Spleen (tissue), 11 donors: ENCODE data around the gene TIMM29. TPM values are rescaled to one million over a fixed set of nuclear protein-coding genes. Genes with fewer than 3 reads are reported as not detected.

Experiments
- DNase-seq: peaks from one replicate; pipeline ENCODE4 v3.0.0-alpha.2; 2020
- H3K27ac ChIP-seq, 8 donors: fragments of 200-600 bp; sonication (generic) in 7 of 8; 1 replicate in 4 of 8; 2 replicates in 4 of 8; pipeline versions ENCODE4 v1.5.0 to v1.8.0; 2016 to 2021; ENCODE audit warnings: inconsistent platforms in 4 of 8, mild to moderate bottlenecking in 4 of 8, moderate library complexity in 1 of 8
- H3K27me3 ChIP-seq, 7 donors: fragments of 200-600 bp; sonication (generic) in 6 of 7; replicated peaks in 1 of 7; 1 replicate in 4 of 7; 2 replicates in 3 of 7; pipeline versions ENCODE4 v1.5.0 to v1.8.0; 2016 to 2021; ENCODE audit warnings: inconsistent platforms in 3 of 7, mild to moderate bottlenecking in 1 of 7
- H3K36me3 ChIP-seq, 6 donors: fragments of 200-600 bp; sonication (generic) in 5 of 6; 1 replicate in 4 of 6; 2 replicates in 2 of 6; pipeline versions ENCODE4 v1.5.0 to v1.8.0; 2016 to 2021; ENCODE audit warnings: inconsistent platforms in 2 of 6
- H3K4me1 ChIP-seq, 6 donors: fragments of 200-600 bp; sonication (generic) in 5 of 6; 1 replicate in 3 of 6; 2 replicates in 3 of 6; pipeline versions ENCODE4 v1.5.0 to v1.8.0; 2016 to 2021; ENCODE audit warnings: inconsistent platforms in 3 of 6
- H3K4me3 ChIP-seq, 8 donors: fragments of 200-600 bp; sonication (generic) in 7 of 8; 1 replicate in 4 of 8; 2 replicates in 4 of 8; pipeline versions ENCODE4 v1.5.0 to v1.8.0; 2016 to 2021; ENCODE audit warnings: inconsistent platforms in 4 of 8, mild to moderate bottlenecking in 4 of 8, moderate library complexity in 2 of 8
- H3K9me3 ChIP-seq, 8 donors: fragments of 200-600 bp; sonication (generic) in 7 of 8; 1 replicate in 4 of 8; 2 replicates in 4 of 8; pipeline versions ENCODE4 v1.5.0 to v1.8.0; 2016 to 2021; ENCODE audit warnings: inconsistent platforms in 4 of 8
- CTCF ChIP-seq, 11 experiments: fragments of 200-600 bp in 7 of 11; fragments of 450-650 bp in 4 of 11; sonication (generic) in 4 of 11; IDR thresholded peaks in 8 of 11; conservative IDR thresholded peaks in 3 of 11; 1 replicate in 7 of 11; 2 replicates in 4 of 11; pipeline versions ENCODE4 v1.4.0 to v1.8.0; 2016 to 2021; ENCODE audit warnings: antibody characterized with exemption in 11 of 11, inconsistent platforms in 4 of 11, mild to moderate bottlenecking in 1 of 11
- POLR2A ChIP-seq, 3 donors: fragments of 450-650 bp; IDR thresholded peaks; one replicate each; pipeline ENCODE4 v1.5.1; 2017; ENCODE audit warnings: antibody characterized with exemption in 3 of 3, mild to moderate bottlenecking in 1 of 3
- POLR2AphosphoS5 ChIP-seq, 3 donors: sonication (generic); formaldehyde crosslinking; IDR thresholded peaks; one replicate each; pipeline ENCODE4 v1.5.1; 2017; ENCODE audit warnings: antibody characterized with exemption in 3 of 3
- WGBS, 5 donors: extraction: QIAGEN DNeasy Blood & Tissue Kit in 3 of 5; methylation state at CpG; one replicate each; pipeline versions ENCODE4 v1.1.5 to v1.1.7; 2013 to 2018; 5-methylcytosine and 5-hydroxymethylcytosine counted together
- intact Hi-C: fragments of 100-400 bp; cut with DNase I; formaldehyde crosslinking; loops from one replicate; pipeline ENCODE4 v1.15.0; 2023; ENCODE audit warnings: low total_unique reads
- polyA plus RNA-seq, 3 donors: library from polyadenylated mRNA; stranded (reverse); fragments of 200-250 nt; gene quantifications; one replicate each; pipeline ENCODE4 v1.2.1, GENCODE V29; 2013
- total RNA-seq, 7 donors: library from RNA; depleted of rRNA in 3 of 7; stranded (reverse); fragments of >200 nt in 3 of 7; fragmentation: NEBNext Ultra II Directional in 4 of 7; extraction: Animal tissue kit (Norgen Biotek cat#: 25700) in 4 of 7; gene quantifications; one replicate each; pipeline versions ENCODE4 v1.1.0 to v1.2.1, GENCODE V29; 2016 to 2021
- donor health status: healthy with polysubstance abuse.
- donor health status: DM: no; HTN: no; CAD: no; lungs with moderate emphysema.
- donor health status: DM: no; HTN: no; CAD: no.
- donor health status: Bipolar disorder and iron deficiency.
- donor health status: healthy.
- donor health status: DM: no; HTN: no; CAD: no.
- donor health status: DM: yes; HTN: yes; CAD: no.

Gene TIMM29
- total and polyA plus RNA-seq, 10 donors, result 6.8 to 24.3 (median 19.6) TPM

GRCh38 chr19:10895363-10895762 is 33.2 kb upstream of the TIMM29 start:
- Histone ChIP-seq H3K27me3 (no peaks in the 10 kb centered on the region), H3K36me3 (peaks cover 0 to 5% (median 0%) of the 10 kb centered on the region in 6 donors), H3K9me3 (no peaks in the 10 kb centered on the region), H3K4me3 (no peak overlapping the region), H3K4me1 (peaks cover 6 to 38% (median 15%) of the 10 kb centered on the region in 6 donors), H3K27ac (no peak overlapping the region)
- TF ChIP-seq POLR2A (IDR thresholded peaks at IDR 0.05) (no peak), POLR2AphosphoS5 (IDR thresholded peaks at IDR 0.05) (no peak), CTCF (IDR thresholded peaks at IDR 0.05 in 8 of 11, conservative IDR thresholded peaks at IDR 0.05 in 3 of 11) (no peak)
- DNase-seq, result no peak
- 71 to 96% (median 81%) methylated on average over 4 to 6 of the region's 6 CpGs for WGBS, 5 donors
- intact Hi-C loops, result no loop called here

GRCh38 chr19:10895920-10896319 is 32.7 kb upstream of the TIMM29 start:
- intact Hi-C loops, result no loop called here
- Histone ChIP-seq H3K36me3 (peaks cover 0 to 5% (median 0%) of the 10 kb centered on the region in 6 donors), H3K9me3 (no peaks in the 10 kb centered on the region), H3K27me3 (no peaks in the 10 kb centered on the region), H3K4me3 (no peak overlapping the region), H3K4me1 (peaks cover 6 to 37% (median 15%) of the 10 kb centered on the region in 6 donors), H3K27ac (peak overlapping the region in 1 of 8 donors; percentile 50)
- peak in 1 of 3 donors; percentile 11 for TF ChIP-seq POLR2AphosphoS5 (IDR thresholded peaks at IDR 0.05)
- no peak for TF ChIP-seq POLR2A (IDR thresholded peaks at IDR 0.05)
- 82 to 93% (median 91%) methylated on average over 12 of the region's 12 CpGs for WGBS, 5 donors
- no peak for DNase-seq

GRCh38 chr19:10896851-10897526 is 31.6 kb upstream of the TIMM29 start:
- 47 to 58% (median 54%) methylated on average over 7 of the region's 7 CpGs for WGBS, 5 donors
- Histone ChIP-seq H3K27me3 (no peaks in the 10 kb centered on the region), H3K36me3 (peaks cover 0 to 5% (median 0%) of the 10 kb centered on the region in 6 donors), H3K4me1 (peaks cover 6 to 36% (median 15%) of the 10 kb centered on the region in 6 donors), H3K4me3 (no peak overlapping the region), H3K9me3 (no peaks in the 10 kb centered on the region), H3K27ac (peak overlapping the region in 5 of 8 donors; percentile 6 to 60 (median 27))
- TF ChIP-seq POLR2A (IDR thresholded peaks at IDR 0.05), result no peak
- peak in 2 of 3 donors; percentile 34 to 48 for TF ChIP-seq POLR2AphosphoS5 (IDR thresholded peaks at IDR 0.05)
- no peak for TF ChIP-seq CTCF (IDR thresholded peaks at IDR 0.05 in 8 of 11, conservative IDR thresholded peaks at IDR 0.05 in 3 of 11)
- intact Hi-C loops, result no loop called here
- DNase-seq, result no peak

DNA sequence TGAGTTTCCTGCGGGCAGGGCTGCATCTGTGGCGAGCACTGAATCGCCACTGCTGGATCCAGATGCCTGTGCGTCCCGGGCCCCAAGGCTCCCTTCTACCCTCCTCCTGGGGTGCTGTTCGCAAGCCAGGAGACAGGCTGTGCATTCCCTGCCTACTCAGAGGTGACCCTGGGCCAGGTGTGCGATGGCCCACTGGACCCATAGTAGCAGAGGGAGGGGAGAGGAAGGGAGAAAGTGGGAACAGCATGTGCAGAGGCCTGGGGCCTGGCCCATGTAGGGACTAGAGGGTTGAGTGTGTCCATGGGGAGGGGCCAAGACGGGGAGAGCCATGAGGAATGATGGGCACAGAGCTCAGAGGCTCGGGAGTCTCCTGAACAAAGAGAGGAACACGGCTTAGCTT is 30.0 kb upstream of the TIMM29 start:
- H3K27me3 ChIP-seq, result no peaks in the 10 kb centered on the region
- peaks cover 0 to 10% (median 6%) of the 10 kb centered on the region in 8 donors for H3K9me3 ChIP-seq
- H3K36me3 ChIP-seq, result peaks cover 0 to 6% (median 0%) of the 10 kb centered on the region in 6 donors
- 81 to 86% (median 83%) methylated on average over 10 of the region's 10 CpGs for WGBS, 5 donors
- peaks cover 6 to 36% (median 15%) of the 10 kb centered on the region in 6 donors for H3K4me1 ChIP-seq
- TF ChIP-seq POLR2A (IDR thresholded peaks at IDR 0.05), result no peak
- TF ChIP-seq CTCF (IDR thresholded peaks at IDR 0.05 in 8 of 11, conservative IDR thresholded peaks at IDR 0.05 in 3 of 11), result no peak
- no peak for TF ChIP-seq POLR2AphosphoS5 (IDR thresholded peaks at IDR 0.05)
- no peak overlapping the region for H3K4me3 ChIP-seq
- no peak overlapping the region for H3K27ac ChIP-seq
- intact Hi-C loops, result no loop called here
- no peak for DNase-seq
